HG02981 (cell line): ENCODE measurements around the gene ZFR.

Experiments
- ATAC-seq: cut with Tn5 transposase; IDR thresholded peaks from one replicate; pipeline ENCODE4 v1.9.1; 2021; ENCODE audit warnings: mild to moderate bottlenecking, moderate library complexity; ENCODE audit not compliant: unreplicated experiment

Gene ZFR

GRCh38 chr5:32444431-32445286 lies at the start of gene ZFR:
Gene ZFR, minus strand, starts transcription at chr5:32444740. Its CDS starts 82 bp downstream, at chr5:32444658.
- ATAC-seq: peak; percentile 75

- ATAC-seq: no peak
Measured at GRCh38 chr5:32490972-32491557, 46.5 kb upstream of the ZFR start.

- no peak for ATAC-seq
Measured at GRCh38 chr5:32489791-32490562, 45.4 kb upstream of the ZFR start.

- ATAC-seq: no peak
Measured at GRCh38 chr5:32487424-32487823, 42.9 kb upstream of the ZFR start.

GRCh38 chr5:32487008-32487407 lies 42.5 kb upstream of the ZFR start:
- ATAC-seq: no peak

GRCh38 chr5:32482193-32482592 lies 37.7 kb upstream of the ZFR start:
- ATAC-seq: no peak

DNA sequence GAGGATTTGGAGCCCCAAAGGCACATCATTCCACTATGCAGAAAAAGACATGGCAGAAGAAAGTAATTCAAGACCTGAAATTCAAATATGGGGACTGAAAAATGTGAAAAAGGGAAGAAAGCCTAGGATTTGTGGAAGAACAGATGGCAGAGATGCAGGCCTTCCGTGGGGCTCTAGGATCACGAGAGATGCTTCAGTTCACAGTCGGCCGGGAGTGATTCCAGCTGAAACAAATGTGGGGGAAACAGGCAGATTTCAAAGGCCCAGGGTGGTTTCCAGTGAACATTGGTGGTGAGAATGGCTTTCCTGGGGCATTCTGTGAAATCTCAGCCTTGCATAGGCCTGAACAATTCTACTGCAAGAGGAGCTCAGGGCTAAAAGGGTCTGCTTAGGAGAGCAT lies 34.6 kb upstream of the ZFR start:
- ATAC-seq: no peak

DNA sequence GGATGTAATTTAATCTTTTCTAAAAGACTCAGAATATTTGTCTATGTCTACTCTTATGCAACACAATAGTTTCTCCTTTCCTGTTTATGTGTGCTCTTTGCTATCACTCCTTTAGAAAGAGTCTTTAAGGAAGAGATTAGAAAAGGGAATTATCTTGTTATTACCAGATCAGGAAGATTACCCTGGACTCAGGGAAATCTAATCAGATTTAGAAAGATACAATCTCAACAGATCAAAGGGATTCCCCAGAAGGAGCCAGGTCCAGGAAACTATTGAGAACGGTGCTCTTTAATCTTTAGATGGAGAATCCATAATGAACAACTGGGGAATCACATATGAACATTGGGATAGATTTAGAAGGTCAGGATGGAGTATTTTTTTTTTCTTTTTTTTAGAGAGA lies 32.4 kb upstream of the ZFR start:
- no peak for ATAC-seq

- ATAC-seq: no peak
Measured at GRCh38 chr5:32475334-32476097, 31.0 kb upstream of the ZFR start.

DNA sequence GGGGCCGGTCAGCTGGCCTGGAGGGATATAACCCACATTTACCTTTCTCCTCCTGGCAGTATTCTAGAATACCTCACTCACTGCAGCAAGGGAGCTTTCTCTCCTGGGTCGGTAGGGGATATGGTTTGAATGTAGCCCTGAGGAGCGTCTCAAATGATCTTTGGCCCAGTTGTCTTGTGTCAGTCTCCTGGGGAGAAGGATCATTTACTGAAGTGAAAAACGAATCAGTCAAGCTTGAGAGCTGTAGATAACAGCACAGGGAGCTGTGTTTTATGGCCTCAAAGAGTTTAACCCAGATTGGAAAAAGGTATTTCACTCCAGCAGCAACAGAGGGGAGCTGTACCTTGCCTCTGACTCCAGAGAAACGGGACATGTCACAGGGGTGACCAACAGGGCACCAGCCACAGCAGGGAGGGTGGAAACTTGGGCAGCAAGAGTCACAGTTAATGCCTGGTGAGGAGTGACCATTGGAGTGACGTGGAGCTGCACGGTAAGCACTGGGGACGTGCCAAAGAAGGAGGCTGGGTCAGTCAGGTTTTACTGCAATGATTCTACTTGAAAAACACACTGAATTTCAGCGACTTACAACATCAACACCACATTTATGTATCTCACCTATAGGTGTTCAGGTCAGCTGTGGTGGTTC lies 29.8 kb upstream of the ZFR start:
- no peak for ATAC-seq

- ATAC-seq: no peak
Measured at GRCh38 chr5:32473072-32473471, 28.5 kb upstream of the ZFR start.

- no peak for ATAC-seq
Measured at GRCh38 chr5:32471784-32472183, 27.2 kb upstream of the ZFR start.

DNA sequence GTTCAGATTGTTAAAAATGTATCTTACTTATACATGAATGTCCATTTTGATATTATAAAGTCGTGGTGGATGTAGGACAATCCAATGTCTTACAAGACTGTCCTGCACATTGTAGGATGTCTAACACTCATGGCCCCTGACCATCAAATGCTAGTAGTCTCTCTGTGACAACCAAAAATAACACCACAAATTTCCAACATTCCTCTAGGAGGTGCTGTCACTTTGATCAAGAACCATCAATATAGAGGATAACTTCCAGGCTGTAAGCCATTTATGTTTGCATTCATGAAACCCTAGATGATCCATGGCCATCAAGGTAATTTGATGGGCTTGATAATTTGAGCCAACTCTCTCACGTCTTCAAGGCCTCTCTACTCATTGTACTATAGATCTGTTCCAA lies 20.5 kb upstream of the ZFR start:
- ATAC-seq: no peak

DNA sequence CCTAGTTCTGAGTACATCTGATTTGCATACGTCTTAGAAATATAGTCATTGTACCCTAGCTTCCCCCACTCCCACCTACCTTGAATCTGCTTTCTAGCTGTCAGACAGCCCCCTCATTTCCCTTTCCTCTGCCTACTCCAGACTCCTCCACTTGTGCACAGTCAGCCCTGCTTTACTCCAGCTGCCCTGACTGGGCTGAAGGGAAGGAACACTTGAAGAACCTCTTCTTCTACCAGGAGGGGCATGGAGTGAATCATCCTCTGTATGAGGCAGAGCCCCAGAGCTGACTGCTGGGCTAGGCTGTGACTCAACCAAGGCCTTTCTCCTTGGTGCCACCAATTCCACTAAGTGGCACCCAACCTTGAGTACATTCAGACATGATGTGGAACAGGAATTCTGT lies 18.1 kb upstream of the ZFR start:
- ATAC-seq: no peak

- no peak for ATAC-seq
Measured at GRCh38 chr5:32461441-32462120, 17.0 kb upstream of the ZFR start.

DNA sequence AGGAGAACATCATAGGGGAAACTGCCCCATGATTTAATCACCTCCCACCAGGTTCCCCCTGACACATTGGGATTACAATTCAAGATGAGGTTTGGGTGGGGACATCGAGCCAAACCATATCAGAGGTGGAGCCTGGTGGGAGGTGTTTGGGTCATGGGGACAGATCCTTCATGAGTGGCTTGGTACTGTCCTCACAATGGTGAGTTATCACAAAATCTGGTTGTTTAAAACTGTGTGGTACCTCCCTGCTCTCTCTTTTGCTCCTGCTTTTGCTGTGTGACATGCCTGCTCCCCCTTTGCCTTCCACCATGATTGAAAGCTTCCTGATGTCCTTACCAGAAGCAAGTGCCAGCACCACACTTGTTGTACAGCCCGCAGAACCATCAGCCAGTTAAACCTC lies 16.2 kb upstream of the ZFR start:
- ATAC-seq: no peak

DNA sequence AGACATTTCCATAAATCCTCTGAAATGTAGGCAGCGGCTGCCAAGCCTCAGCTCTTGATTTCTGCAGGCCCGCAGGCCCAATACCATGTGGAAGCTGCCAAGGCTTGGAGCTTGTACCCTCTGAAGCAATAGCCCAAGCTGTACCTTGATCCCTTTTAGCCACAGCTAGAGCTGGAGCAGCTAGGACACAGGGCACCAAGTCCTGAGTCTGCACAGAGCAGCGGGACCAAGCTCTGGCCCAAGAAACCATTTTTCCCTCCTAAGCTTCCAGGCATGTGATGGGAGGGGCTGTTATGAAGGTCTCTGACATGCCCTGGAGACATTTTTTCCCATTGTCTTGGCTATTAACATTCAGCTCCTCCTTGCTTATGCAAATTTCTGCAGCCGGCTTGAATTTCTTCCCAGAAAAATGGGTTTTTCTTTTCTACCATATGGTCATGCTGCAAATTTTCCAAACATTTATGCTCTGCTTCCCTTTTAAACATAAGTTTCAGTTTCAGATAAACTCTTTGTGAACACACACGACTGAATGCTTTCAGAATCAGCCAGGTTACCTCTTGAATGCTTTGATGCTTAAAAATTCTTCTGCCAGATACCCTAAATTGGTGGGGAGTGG lies 14.4 kb upstream of the ZFR start:
- no peak for ATAC-seq

- no peak for ATAC-seq
Measured at GRCh38 chr5:32455311-32455710, 10.8 kb upstream of the ZFR start.

DNA sequence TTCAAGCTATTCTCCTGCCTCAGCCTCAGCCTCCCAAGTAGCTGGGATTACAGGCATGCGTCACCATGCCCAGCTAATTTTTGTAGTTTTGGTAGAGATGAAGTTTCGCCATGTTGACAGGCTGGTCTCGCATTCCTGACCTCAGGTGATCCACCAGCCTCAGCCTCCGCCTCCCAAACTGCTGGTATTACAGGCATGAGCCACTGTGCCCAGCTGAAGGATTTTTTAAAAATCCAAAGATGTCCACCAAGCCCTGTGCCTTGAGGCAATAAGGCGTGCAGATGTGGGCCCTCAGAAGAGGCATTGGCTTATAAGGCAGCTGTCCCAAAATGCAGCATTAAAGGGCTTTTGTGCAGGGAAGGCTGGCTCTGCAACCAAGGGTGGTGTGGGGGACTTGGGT lies 10.3 kb upstream of the ZFR start:
- ATAC-seq: no peak

GRCh38 chr5:32453916-32454315 lies 9.4 kb upstream of the ZFR start:
- no peak for ATAC-seq
